ENCODE measurements around the gene ZNF853.
A peak's percentile ranks its signal among the peaks of the same experiment; 100 is the strongest.

ZNF853 gene

GRCh38 chr7:6589151-6589828, 26.1 kb upstream of the ZNF853 start:
- no peaks in the 10 kb centered on the region for H3K9me3 Mint-ChIP-seq
- H3K27me3 Mint-ChIP-seq = no peaks in the 10 kb centered on the region
- H3K27ac Mint-ChIP-seq = peak overlapping the region; percentile 95
- peaks cover 17% of the 10 kb centered on the region for H3K36me3 Mint-ChIP-seq
- H3K4me3 Mint-ChIP-seq = peak overlapping the region; percentile 81
- H3K4me1 Mint-ChIP-seq = peaks cover 25% of the 10 kb centered on the region

DNA sequence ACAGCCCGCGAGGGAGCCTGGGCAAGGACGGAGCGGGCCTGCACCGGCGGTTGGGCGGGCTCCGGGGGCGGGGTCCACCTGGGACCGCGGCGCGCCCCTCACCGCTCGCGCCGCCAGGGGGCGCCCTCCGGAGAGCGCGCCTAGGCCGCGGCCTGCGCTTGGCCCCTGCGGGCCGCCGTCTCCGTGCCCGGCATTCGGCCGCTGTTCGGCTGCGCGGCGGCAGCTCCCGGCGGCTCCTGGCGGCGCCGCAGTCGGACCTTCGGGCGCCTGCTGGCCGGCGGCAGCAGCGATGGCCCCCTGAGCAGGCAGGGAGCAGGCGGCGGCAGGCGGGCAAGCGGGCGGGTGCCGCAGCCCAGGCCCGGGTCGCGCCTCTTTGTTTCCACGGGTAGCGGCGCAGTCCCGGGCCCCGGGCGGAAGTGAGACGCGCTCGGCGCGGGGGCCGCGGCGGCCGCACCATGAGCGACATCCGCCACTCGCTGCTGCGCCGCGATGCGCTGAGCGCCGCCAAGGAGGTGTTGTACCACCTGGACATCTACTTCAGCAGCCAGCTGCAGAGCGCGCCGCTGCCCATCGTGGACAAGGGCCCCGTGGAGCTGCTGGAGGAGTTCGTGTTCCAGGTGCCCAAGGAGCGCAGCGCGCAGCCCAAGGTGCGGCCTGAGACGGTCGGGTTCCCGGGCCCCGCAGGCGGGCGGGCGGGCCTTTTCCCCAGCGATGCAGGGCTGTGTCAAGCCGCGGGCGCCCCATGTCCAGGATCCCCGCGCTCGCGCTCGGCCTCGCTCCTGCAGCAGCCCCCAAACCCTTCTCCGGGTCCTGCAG, 25.4 kb upstream of the ZNF853 start, which contains the start of gene INTS15:
Gene INTS15, plus strand, starts transcription at position 193 of the 816 bp plus-strand sequence. Its CDS starts 263 bp downstream, at position 456.
- peaks cover 25% of the 10 kb centered on the region for H3K4me1 Mint-ChIP-seq
- no peaks in the 10 kb centered on the region for H3K27me3 Mint-ChIP-seq
- peak within 1 kb of the TSS; percentile 96 for H3K27ac Mint-ChIP-seq
- H3K9me3 Mint-ChIP-seq = no peaks in the 10 kb centered on the region
- peak within 1 kb of the TSS; percentile 98 for H3K4me3 Mint-ChIP-seq
- peaks cover 17% of the 10 kb centered on the region for H3K36me3 Mint-ChIP-seq

- H3K27ac Mint-ChIP-seq = peak overlapping the region; percentile 96
- H3K4me1 Mint-ChIP-seq = peaks cover 25% of the 10 kb centered on the region
- H3K36me3 Mint-ChIP-seq = peaks cover 19% of the 10 kb centered on the region
- H3K27me3 Mint-ChIP-seq = no peaks in the 10 kb centered on the region
- H3K9me3 Mint-ChIP-seq = no peaks in the 10 kb centered on the region
- peak overlapping the region; percentile 98 for H3K4me3 Mint-ChIP-seq
These were observed 24.7 kb upstream of the ZNF853 start for GRCh38 chr7:6590645-6591110.

DNA sequence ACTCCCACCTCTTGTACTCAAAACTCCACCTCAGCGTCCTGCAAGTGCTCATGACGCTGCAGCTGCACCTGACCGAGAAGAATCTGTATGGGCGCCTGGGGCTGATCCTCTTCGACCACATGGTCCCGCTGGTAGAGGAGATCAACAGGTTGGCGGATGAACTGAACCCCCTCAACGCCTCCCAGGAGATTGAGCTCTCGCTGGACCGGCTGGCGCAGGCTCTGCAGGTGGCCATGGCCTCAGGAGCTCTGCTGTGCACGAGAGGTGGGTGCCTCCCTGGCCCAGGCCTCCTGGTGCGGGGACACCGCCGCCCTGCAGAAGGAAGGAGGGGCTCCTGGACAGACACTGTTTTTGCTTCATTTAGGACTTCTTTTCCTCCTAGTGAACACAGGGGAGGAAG, 15.3 kb upstream of the ZNF853 start:
- Mint-ChIP-seq H3K4me3 (no peak overlapping the region), H3K4me1 (peaks cover 7% of the 10 kb centered on the region), H3K27me3 (no peaks in the 10 kb centered on the region), H3K36me3 (peaks cover 12% of the 10 kb centered on the region), H3K9me3 (no peaks in the 10 kb centered on the region), H3K27ac (no peak overlapping the region)

GRCh38 chr7:6604458-6604857, 11.0 kb upstream of the ZNF853 start:
- Mint-ChIP-seq H3K36me3 (peaks cover 3% of the 10 kb centered on the region), H3K9me3 (no peaks in the 10 kb centered on the region)

DNA sequence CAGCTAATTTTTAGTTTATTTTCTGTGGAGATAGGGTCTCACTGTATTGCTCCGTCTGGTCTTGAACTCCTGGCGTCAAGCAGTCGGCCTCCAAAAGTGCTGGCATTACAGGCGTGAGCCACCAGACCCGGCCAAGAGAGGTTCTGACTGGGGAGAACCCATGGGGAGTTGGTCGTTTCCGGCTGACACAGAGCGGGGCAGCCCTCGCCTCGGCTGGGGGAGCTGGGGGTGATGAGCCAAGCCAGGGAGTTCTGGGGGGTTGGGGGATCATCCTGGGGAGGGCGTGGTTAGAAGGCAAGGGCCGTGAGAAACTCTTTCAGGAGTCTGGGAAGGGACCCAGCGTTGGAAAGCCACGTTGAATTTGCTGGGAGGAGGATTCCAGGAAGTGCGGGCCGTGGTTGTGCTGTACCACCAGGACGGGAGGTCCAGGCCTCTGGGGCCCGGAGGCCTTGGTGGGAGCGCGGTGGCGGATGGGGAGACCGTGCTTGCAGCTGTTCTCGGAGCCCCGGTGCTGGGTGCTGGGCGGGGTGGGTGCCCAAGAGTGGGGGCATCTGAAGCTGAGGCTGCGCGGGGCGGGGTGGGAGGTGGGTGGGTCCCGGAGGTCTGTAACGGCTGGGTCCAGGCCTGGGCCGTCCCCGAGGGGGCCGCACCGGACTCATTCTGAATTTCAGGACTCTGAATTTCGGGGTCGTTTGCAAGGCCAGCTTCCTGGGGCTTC, 8.4 kb upstream of the ZNF853 start:
- Mint-ChIP-seq H3K36me3 (no peaks in the 10 kb centered on the region), H3K27ac (no peak overlapping the region), H3K27me3 (no peaks in the 10 kb centered on the region), H3K9me3 (no peaks in the 10 kb centered on the region), H3K4me1 (peaks cover 8% of the 10 kb centered on the region), H3K4me3 (no peak overlapping the region)

More at GRCh38 chr7:6604458-6604857, 11.0 kb upstream of the ZNF853 start:
- Mint-ChIP-seq H3K4me1 (peaks cover 7% of the 10 kb centered on the region), H3K27me3 (no peaks in the 10 kb centered on the region), H3K27ac (peak overlapping the region; percentile 60), H3K4me3 (no peak overlapping the region)

DNA sequence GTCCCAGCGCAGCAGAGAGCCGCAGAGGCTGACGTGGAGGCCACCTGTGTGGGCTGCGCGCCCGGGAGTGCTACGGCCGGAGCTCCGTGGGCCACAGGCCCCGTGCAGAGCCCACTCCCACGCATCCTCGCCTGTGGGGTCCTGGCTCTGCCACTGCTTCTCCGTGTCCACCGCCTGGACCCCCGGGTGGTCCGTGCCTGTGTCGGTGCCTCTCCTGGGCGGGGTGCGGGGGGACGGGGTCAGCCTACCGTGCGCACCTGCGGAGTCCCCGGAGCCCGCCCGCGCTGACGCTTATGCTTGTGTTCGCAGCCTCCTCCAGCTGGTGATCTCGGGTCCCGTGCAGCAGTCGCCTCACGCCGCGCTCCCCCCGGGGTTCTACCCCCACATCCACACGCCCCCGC, 7.8 kb upstream of the ZNF853 start:
- no peaks in the 10 kb centered on the region for H3K36me3 Mint-ChIP-seq
- no peaks in the 10 kb centered on the region for H3K27me3 Mint-ChIP-seq
- no peaks in the 10 kb centered on the region for H3K9me3 Mint-ChIP-seq
- no peak overlapping the region for H3K4me3 Mint-ChIP-seq
- H3K4me1 Mint-ChIP-seq = peaks cover 7% of the 10 kb centered on the region
- no peak overlapping the region for H3K27ac Mint-ChIP-seq

GRCh38 chr7:6608081-6608480, 7.3 kb upstream of the ZNF853 start:
- peaks cover 7% of the 10 kb centered on the region for H3K4me1 Mint-ChIP-seq
- H3K27me3 Mint-ChIP-seq = no peaks in the 10 kb centered on the region
- no peak overlapping the region for H3K4me3 Mint-ChIP-seq
- H3K36me3 Mint-ChIP-seq = no peaks in the 10 kb centered on the region
- no peak overlapping the region for H3K27ac Mint-ChIP-seq
- H3K9me3 Mint-ChIP-seq = no peaks in the 10 kb centered on the region

- Mint-ChIP-seq H3K27ac (no peak overlapping the region), H3K4me3 (no peak overlapping the region), H3K36me3 (no peaks in the 10 kb centered on the region), H3K9me3 (no peaks in the 10 kb centered on the region), H3K4me1 (peaks cover 7% of the 10 kb centered on the region), H3K27me3 (no peaks in the 10 kb centered on the region)
These were observed 6.6 kb upstream of the ZNF853 start for GRCh38 chr7:6608794-6609193.

DNA sequence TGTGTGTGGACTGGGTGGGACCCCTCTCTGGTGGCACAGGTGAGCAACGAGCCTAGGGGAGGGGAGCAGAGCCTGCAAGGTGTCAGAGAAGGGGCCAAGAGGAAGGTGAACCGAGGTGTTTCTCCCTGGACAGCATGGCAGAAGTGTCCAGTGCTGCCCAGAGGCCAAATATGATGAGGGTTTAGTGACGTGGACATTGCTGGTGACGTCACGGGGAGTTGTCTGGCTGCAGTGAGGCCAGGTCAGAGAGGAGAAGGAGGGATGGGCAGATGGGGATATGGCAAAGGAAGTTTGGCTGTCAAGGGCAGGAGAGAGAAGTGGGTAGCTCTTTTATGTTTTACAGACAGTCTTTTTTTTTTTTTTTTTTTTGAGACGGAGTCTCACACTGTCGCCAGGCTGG, 2.6 kb upstream of the ZNF853 start:
- Mint-ChIP-seq H3K9me3 (no peaks in the 10 kb centered on the region), H3K27me3 (no peaks in the 10 kb centered on the region), H3K4me1 (peaks cover 16% of the 10 kb centered on the region), H3K36me3 (no peaks in the 10 kb centered on the region), H3K27ac (no peak overlapping the region), H3K4me3 (no peak overlapping the region)

DNA sequence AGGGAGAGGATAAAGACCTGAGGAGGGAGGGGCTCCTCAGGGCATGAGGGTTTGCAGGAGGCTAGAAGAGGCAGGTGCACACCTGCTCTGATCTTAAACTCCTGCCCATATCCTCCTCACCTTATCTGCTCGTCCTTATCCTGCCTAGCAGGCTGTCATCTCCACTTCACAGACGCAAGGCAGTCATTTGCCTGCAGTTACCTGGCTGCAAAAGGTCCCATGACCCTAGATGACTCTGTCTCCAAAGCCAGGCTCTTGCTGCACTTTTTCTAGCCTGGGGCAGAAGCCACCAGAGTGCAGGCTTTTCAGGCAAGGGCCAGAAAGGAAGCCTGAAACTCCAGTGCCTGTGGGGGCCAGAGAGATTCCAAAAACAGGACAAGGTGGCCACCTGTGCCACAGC, 1.7 kb upstream of the ZNF853 start:
- Mint-ChIP-seq H3K4me1 (peaks cover 20% of the 10 kb centered on the region), H3K36me3 (no peaks in the 10 kb centered on the region), H3K9me3 (no peaks in the 10 kb centered on the region), H3K27me3 (no peaks in the 10 kb centered on the region), H3K4me3 (peak overlapping the region; percentile 60), H3K27ac (peak overlapping the region; percentile 59)

- no peaks in the 10 kb centered on the region for H3K9me3 Mint-ChIP-seq
- H3K36me3 Mint-ChIP-seq = no peaks in the 10 kb centered on the region
- H3K27ac Mint-ChIP-seq = no peak overlapping the region
- H3K4me3 Mint-ChIP-seq = peak overlapping the region; percentile 49
- H3K27me3 Mint-ChIP-seq = no peaks in the 10 kb centered on the region
- H3K4me1 Mint-ChIP-seq = peaks cover 40% of the 10 kb centered on the region
These were observed 529 bp downstream of the ZNF853 start for GRCh38 chr7:6615723-6616555.

DNA sequence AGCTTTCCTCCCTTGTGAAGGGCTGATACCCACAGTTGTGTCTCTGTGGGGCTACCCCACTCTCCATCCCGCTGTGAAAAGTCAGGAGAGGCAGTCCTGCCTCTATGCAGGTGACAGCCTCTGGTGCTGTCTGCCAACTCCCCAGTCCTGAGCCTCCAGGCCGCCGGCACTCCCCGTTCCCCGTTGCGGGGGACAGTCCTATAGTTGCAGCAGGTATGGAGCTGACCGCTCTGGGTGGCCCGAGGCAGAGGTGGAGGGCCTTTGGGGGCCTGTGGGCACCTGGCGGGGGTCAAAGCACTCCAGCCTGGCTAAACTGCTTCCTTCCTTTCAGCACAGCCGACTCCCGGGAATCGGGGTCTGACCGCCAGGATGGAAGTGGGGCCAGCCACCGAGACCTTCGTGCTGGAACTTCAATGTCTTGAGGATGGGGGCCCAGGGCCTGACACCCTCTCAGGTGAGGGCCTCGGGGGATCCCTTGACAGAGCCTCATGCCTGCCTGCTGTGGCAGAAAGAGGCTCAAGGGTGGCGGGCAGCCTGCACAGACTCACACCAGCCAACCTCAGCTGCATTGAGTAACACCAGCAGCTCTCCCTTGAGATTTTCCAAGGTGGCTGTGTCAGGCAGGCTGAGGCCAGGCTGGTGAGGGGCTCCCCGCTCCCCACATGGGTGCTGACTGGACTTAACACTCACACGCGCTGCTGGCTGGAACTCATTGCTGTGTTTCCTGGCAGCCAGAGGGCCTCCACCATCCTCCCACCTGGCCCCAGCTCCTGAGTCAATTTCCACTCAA, 1.6 kb downstream of the ZNF853 start:
- Mint-ChIP-seq H3K36me3 (no peaks in the 10 kb centered on the region), H3K4me3 (peak overlapping the region; percentile 77), H3K9me3 (no peaks in the 10 kb centered on the region), H3K27me3 (no peaks in the 10 kb centered on the region), H3K4me1 (peaks cover 45% of the 10 kb centered on the region), H3K27ac (no peak overlapping the region)

GRCh38 chr7:6618621-6619020, 3.2 kb downstream of the ZNF853 start:
- H3K36me3 Mint-ChIP-seq = no peaks in the 10 kb centered on the region
- peaks cover 49% of the 10 kb centered on the region for H3K4me1 Mint-ChIP-seq
- no peak overlapping the region for H3K27ac Mint-ChIP-seq
- no peaks in the 10 kb centered on the region for H3K27me3 Mint-ChIP-seq
- H3K4me3 Mint-ChIP-seq = no peak overlapping the region
- H3K9me3 Mint-ChIP-seq = no peaks in the 10 kb centered on the region

All from activated naive CD4-positive, alpha-beta T cell treated with anti-CD3 and anti-CD28 coated beads, Interleukin-2, amount 50 U/mL, for 24 hours (primary cell).